Hypothalamus (tissue), 51 donors: ENCODE data around the gene DPYSL5.
A peak's percentile ranks its signal among the peaks of the same experiment; 100 is the strongest.
"Not testable (repeated sequence)": the region's sequence is repeated elsewhere in the genome, so short reads cannot be mapped to it uniquely, and the experiment has no call there.

Experiments used
- DNase-seq, 51 donors: peaks; one replicate each; lab custom pipeline; 2025; lab: John Stamatoyannopoulos, UW

Gene DPYSL5

GRCh38 chr2:26864646-26865045 lies 16.7 kb downstream of the DPYSL5 start:
- no peak for DNase-seq

DNA sequence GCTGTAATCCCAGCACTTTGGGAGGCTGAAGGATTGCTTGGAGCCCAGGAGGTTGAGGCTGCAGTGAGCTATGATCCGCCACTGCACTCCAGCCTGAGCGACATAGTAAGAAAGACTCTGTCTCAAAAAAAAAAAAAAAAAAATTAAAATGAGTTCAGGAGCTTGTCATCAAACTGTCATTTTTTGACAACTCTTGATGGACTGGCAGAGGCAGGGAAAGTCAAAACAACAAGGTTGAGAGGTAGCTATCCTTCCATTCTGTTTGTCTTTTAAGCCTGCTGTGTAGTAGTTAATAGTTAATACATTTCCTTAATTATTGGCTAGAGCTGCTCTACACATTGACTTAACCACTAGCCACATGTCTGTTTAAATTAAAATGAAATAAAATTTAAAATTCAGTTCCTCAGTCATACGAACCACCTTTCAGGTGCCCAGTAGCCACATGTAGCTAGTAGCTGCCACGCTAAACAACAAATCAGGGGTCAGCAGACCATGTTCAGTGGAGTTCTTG lies 22.7 kb downstream of the DPYSL5 start:
- DNase-seq = no peak

DNA sequence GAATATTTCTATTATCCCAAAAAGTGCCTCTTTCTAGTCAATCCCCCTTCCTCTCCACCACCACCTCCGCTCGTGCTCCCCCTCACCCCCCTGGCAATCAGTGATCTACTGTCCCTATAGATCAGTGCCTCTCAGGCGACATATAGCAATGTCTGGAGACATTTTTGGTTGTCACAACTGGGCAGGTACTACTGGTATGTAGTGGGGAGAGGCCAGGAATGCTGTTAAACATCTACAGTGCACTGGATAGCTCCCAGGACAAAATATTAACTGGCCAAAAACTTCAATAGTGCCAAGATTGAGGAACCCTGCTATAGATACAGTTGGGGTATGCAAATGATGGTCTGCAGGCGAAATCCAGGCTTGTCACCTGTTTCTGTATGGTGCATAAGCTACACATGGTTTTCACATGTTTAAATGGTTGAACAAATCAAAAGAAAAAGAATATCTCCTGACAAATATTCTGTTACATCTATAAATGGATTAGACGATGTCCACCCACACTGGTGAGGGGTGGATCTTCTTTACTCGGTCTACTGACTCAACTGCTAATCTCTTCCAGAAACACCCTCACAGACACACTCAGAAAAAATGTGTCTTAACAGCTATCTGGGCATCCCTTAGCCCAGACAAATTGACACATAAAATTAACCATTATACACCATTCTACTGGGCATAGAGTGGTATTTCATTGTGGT lies 25.5 kb downstream of the DPYSL5 start:
- no peak for DNase-seq

GRCh38 chr2:26874514-26874913 lies 26.6 kb downstream of the DPYSL5 start:
- DNase-seq = no peak

DNA sequence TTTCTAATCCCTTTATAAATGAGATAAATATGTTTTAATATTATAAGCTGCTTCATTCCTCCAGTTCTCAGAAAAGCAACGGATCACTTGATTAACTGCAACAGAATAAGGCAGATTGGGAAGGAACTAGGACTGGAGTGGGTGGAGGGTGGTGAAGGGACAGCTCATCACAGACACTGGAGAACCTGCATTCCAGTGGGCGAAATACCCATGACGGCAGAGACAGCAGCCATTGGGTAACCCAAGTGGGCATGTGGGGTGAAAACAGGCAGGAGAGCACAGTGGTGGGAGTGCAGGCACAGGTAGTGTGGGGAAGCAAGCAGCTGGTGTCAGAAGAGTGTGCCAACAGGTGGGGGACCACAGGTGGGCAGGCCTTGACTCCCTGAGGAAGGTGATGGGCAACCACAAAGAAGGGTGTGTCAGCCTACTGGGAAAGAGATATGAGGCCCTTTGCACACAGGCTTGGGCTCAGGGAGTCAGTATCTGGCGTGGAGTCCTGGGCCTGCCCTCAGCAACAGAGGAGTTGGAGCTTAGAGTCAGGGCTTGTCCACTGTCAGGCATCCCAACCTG lies 27.2 kb downstream of the DPYSL5 start:
- DNase-seq = no peak

GRCh38 chr2:26875808-26876207 lies 27.9 kb downstream of the DPYSL5 start:
- no peak for DNase-seq

DNA sequence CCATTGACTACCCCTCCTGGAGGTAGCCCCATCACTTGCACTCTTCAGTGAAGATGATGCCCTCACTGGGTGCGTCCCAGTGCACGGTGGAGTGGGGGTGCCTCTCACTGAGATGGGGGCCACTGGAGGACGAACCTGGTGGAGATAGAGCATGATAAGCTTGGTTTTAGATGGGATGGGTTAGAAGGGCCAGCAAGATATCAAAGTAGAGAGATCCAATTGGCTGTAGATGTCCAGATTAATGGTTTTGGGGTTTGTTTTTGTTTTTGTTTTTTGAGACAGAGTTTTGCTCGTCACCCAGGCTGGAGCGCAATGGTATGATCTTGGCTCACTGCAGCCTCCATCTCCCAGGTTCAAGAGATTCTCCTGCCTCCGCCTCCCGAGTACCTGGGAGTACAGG lies 28.3 kb downstream of the DPYSL5 start:
- DNase-seq = no peak

DNA sequence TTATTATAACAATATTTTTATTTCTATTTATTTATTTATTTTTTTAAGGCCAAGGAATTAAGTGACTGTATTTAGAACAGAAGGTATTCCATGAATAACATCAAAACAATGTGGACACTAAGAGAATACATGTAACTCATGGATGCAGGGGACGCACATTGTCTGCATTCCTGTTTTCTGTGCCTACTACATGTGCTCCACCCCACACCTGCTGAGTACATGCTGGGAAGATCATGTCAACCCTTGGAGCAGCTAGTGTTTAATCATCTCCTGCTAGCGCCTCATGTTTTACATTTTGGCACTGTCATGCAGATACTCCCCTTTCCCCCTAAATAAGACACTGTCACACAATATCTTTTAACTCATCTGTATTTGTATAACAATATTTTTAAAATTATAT lies 29.3 kb downstream of the DPYSL5 start:
- DNase-seq = no peak

GRCh38 chr2:26880161-26880560 lies 32.2 kb downstream of the DPYSL5 start:
- DNase-seq = no peak

DNA sequence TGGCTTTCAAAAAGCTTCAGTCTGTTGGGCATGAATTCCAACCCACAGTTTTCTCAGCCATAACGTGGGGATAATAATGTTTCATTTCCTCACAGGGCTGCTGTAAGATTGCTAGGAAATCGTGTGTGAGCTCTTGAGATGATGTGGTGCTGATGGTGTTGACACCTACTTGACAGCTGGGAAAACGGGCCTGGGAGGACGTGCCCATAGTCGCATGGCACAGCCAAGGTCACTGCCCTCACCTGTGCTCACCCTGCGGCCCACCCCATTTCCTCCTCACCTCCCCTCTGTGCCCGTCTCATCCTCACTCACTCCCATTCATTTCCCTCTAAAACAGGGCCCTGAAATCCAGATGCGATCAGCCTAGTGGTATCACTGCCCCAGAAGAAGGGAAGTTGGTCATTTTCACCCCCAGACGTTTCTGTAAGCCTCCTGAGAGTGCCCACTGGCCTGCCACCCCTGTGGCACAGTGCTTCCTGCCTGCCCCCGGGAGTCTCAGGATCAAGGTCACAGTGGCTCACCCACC lies 33.0 kb downstream of the DPYSL5 start:
- no peak for DNase-seq

GRCh38 chr2:26882220-26882619 lies 34.3 kb downstream of the DPYSL5 start:
- DNase-seq = not testable (repeated sequence)

GRCh38 chr2:26883956-26884355 lies 36.0 kb downstream of the DPYSL5 start:
- no peak for DNase-seq

GRCh38 chr2:26884486-26884885 lies 36.6 kb downstream of the DPYSL5 start:
- no peak for DNase-seq

DNA sequence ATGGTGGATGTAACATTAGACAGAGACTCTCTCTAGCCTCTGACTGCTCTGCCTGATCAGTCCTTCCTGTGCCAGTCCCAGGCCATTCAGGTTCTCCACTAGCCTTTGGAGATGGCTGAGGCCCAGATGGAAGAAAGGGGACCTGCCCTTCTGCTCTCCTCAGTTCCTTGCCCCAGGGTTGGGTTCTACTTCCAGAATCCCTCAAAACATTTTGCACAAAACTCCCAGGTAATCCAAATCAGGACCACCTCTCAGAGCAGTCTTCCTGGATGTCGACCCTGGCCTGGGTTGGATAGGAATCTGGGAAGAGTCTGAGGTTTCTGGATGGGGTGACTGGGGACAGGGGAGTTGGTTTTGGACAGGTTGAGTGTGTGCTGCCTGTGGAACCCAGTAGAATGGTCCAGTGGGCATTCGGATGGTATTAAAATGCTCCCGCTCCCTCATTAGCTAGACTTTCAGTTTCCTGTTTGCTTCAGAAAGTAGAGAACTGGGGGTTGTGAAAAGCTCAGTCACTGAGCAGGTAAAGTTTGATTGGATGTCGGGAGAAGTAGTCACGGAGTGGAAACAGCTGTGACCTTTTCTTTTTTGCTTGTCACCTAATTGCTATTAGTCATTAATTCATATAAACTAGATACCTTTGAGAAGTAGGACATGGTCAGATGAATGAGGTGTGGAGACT lies 37.9 kb downstream of the DPYSL5 start:
- no peak for DNase-seq

- no peak for DNase-seq
These were observed 38.8 kb downstream of the DPYSL5 start for GRCh38 chr2:26886736-26887135.

GRCh38 chr2:26887151-26887550 lies 39.2 kb downstream of the DPYSL5 start:
- DNase-seq = peak in 1 of 51 donors; percentile 53

GRCh38 chr2:26889796-26890195 lies 41.9 kb downstream of the DPYSL5 start:
- no peak for DNase-seq

DNA sequence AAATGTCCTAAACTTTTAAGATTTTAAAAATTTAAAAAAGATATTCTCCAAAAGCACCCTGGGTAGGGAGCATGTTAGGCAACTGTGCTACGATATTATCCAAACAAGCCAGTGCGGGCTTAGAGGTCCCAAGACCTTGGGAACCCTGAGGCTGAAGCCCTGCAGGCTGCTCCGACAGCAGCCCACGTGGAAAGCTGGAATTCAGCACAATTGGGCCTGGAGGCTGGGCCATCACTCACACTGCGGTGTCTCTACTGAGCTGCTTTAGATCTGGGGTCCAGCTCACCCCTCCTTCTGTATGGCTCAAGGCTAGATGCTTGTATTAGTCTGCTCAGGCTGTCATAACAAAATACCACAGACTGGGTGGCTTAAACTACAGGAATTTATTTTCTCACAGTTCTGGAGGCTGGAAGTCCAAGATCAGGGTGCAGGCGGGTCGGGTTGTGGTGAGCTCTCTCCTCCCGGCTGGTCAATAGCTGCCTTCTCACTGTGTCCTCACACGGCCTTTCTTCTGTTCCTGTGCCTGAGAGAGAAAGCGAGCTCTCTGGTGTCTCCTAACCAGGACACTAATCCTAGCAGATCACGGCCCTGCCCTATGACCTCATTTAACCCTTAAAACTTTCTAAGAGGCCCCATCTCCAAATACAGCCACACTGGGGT lies 42.5 kb downstream of the DPYSL5 start:
- DNase-seq = no peak

DNA sequence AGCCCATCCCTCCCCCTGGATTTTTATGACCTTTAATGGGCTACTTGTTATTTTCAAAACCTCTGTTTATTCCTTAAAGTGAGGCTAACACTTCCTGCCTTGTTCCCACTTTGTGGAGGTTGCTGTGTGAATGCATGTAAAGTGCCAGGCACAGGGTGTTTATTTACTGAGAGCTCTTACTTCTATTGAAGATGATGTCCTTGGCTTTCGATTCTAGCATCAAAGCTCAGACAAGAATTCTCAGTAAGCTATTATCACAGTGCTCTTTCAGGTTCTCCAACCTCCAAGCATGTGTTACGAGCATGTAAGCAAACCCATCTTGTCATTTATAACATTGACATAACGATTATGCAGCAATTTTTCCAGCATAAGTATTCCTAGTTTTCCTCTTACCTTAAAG lies 44.2 kb downstream of the DPYSL5 start:
- no peak for DNase-seq

DNA sequence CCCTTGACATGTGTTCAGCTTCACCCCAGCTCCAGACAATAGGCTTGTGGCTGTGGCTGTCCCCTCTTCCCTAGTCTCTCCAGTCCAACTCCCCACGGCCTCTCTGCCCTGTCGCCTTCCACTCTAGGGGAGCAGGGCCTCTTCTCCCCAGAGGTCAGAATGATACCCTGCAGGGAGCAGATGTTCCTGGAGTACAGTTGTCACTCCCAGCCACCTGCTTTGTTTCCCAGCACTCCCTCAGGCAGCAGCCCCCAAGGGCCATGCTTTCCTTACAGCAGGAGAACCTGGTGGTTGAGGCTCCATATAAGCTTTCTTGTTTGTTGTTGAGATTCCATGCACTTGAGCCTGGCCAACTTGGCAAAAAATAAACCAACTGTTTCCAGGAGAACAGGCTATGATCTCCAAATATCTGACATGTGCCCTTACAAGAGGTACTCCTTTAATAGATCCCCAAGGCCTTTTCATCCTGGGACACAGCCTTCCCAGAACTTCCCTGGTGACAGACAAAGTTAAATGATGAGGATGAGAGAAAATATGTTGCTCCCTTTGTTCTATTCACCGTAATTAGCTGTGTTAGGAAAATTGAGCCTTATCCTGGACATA lies 45.1 kb downstream of the DPYSL5 start:
- no peak for DNase-seq

- no peak for DNase-seq
These were observed 46.2 kb downstream of the DPYSL5 start for GRCh38 chr2:26894136-26894535.
